Gastrocnemius medialis (tissue), 4 donors: ENCODE data around the gene IL36G.

Source experiments
- CTCF ChIP-seq, 5 experiments: fragments of 450-650 bp in 3 of 5; fragments of 200-600 bp in 2 of 5; sonication (generic) in 2 of 5; IDR thresholded peaks in 4 of 5; conservative IDR thresholded peaks in 1 of 5; 1 replicate in 4 of 5; 2 replicates in 1 of 5; pipeline ENCODE4 v1.5.1; 2016 to 2019; ENCODE audit warnings: antibody characterized with exemption in 5 of 5, mild to moderate bottlenecking in 3 of 5, moderate library complexity in 3 of 5
- POLR2A ChIP-seq, 2 donors: fragments of 450-650 bp; IDR thresholded peaks; one replicate each; pipeline ENCODE4 v1.6.1; 2017; ENCODE audit warnings: antibody characterized with exemption in 2 of 2, mild to moderate bottlenecking in 2 of 2, moderate library complexity in 2 of 2

GRCh38 chr2:112933261-112933660 is 44.5 kb upstream of the IL36G start:
- TF ChIP-seq POLR2A (IDR thresholded peaks at IDR 0.05) (no peak), CTCF (IDR thresholded peaks at IDR 0.05 in 4 of 5, conservative IDR thresholded peaks at IDR 0.05 in 1 of 5) (no peak)
